Mucosa of rectum (tissue), 2 donors: Measurements from ENCODE around the gene APOC4.
A peak's percentile ranks its signal among the peaks of the same experiment; 100 is the strongest.

Source experiments
- H3K27ac ChIP-seq, 2 donors: one replicate each; pipeline ENCODE4 v1.7.0; 2013; ENCODE audit warnings: inconsistent platforms in 2 of 2, low read depth in 2 of 2, low read length in 2 of 2
- H3K27me3 ChIP-seq, 2 donors: one replicate each; pipeline ENCODE4 v1.7.0; 2013; ENCODE audit warnings: low read length in 2 of 2; ENCODE audit not compliant: control insufficient read depth in 2 of 2, insufficient read depth in 2 of 2
- H3K36me3 ChIP-seq, 2 donors: one replicate each; pipeline ENCODE4 v1.7.0; 2013; ENCODE audit warnings: low read length in 2 of 2; ENCODE audit not compliant: control insufficient read depth in 2 of 2, insufficient read depth in 2 of 2
- H3K4me1 ChIP-seq, 2 donors: one replicate each; pipeline ENCODE4 v1.7.0; 2013; ENCODE audit warnings: low read length in 2 of 2, mild to moderate bottlenecking in 1 of 2; ENCODE audit not compliant: control insufficient read depth in 2 of 2, insufficient read depth in 2 of 2
- H3K4me3 ChIP-seq, 2 donors: one replicate each; pipeline ENCODE4 v1.7.0; 2013; ENCODE audit warnings: low read length in 2 of 2
- H3K9ac ChIP-seq, 2 donors: one replicate each; pipeline ENCODE4 v1.7.0; 2013; ENCODE audit warnings: low read length in 2 of 2, low read depth in 1 of 2, mild to moderate bottlenecking in 1 of 2
- H3K9me3 ChIP-seq, 2 donors: one replicate each; pipeline ENCODE4 v1.7.0; 2013; ENCODE audit warnings: low read length in 2 of 2; ENCODE audit not compliant: control insufficient read depth in 2 of 2
- donor health status: healthy.
- donor health status: Normal muscosa, but diverticular disease.

The APOC4 gene

GRCh38 chr19:44942067-44942571, at the start of gene APOC4:
Gene APOC4, plus strand, starts transcription at chr19:44942237. Its CDS starts 41 bp downstream, at chr19:44942278.
- H3K9ac ChIP-seq = no peak within 1 kb of the TSS

GRCh38 chr19:44892932-44893331, 49.1 kb upstream of the APOC4 start:
- peaks cover 26 to 48% of the 10 kb centered on the region in 2 donors for H3K36me3 ChIP-seq
- peaks cover 18 to 20% of the 10 kb centered on the region in 2 donors for H3K4me1 ChIP-seq
- H3K27ac ChIP-seq = no peak overlapping the region

More at GRCh38 chr19:44942067-44942571, at the start of gene APOC4:
- no peak within 1 kb of the TSS for H3K27ac ChIP-seq
- H3K4me3 ChIP-seq = no peak within 1 kb of the TSS
- no peaks in the 10 kb centered on the region for H3K36me3 ChIP-seq
- H3K4me1 ChIP-seq = no peaks in the 10 kb centered on the region
- no peaks in the 10 kb centered on the region for H3K9me3 ChIP-seq
- no peaks in the 10 kb centered on the region for H3K27me3 ChIP-seq

DNA sequence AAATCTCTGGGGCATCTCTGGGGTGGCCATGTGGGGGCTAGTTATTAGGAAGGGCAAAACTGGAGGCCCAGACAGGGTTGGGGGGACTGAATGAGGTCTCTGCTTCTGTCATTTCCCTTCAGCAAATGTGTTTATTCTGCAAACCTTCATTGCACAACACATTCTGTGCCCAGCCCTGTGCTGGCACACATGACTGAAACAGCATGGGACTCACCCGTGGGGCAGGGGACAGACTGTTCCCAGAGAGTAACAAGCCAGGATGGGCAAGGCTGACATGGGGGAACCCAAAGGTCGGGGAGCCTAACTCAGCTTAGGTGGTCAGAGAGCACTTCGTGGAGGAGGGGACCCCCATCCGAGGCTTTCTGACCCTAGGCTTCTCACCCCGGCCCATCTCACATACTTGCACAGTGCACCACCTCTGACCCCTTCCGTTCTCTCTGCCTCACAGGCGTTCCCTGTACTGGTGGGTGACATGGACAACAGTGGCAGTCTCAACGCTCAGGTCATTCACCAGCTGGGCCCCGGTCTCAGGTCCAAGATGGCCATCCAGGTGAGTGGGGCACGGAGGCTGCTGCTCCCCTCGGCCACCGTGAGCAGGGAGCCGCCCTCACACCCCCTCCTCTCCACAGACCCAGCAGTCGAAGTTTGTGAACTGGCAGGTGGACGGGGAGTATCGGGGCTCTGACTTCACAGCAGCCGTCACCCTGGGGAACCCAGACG, 48.5 kb upstream of the APOC4 start:
- peaks cover 18 to 20% of the 10 kb centered on the region in 2 donors for H3K4me1 ChIP-seq
- no peak overlapping the region for H3K9ac ChIP-seq
- peaks cover 23 to 47% of the 10 kb centered on the region in 2 donors for H3K36me3 ChIP-seq
- no peak overlapping the region for H3K27ac ChIP-seq
- no peaks in the 10 kb centered on the region for H3K9me3 ChIP-seq
- H3K27me3 ChIP-seq = no peaks in the 10 kb centered on the region
- no peak overlapping the region for H3K4me3 ChIP-seq

More at GRCh38 chr19:44892932-44893331, 49.1 kb upstream of the APOC4 start:
- H3K9me3 ChIP-seq = no peaks in the 10 kb centered on the region
- no peak overlapping the region for H3K4me3 ChIP-seq
- no peaks in the 10 kb centered on the region for H3K27me3 ChIP-seq
- H3K9ac ChIP-seq = no peak overlapping the region

- H3K4me1 ChIP-seq = peaks cover 18 to 20% of the 10 kb centered on the region in 2 donors
- H3K9me3 ChIP-seq = no peaks in the 10 kb centered on the region
- peaks cover 23 to 47% of the 10 kb centered on the region in 2 donors for H3K36me3 ChIP-seq
- H3K4me3 ChIP-seq = no peak overlapping the region
- no peak overlapping the region for H3K9ac ChIP-seq
- no peak overlapping the region for H3K27ac ChIP-seq
- H3K27me3 ChIP-seq = no peaks in the 10 kb centered on the region
These were observed 48.0 kb upstream of the APOC4 start for GRCh38 chr19:44894052-44894400.

GRCh38 chr19:44894946-44895345, 47.1 kb upstream of the APOC4 start:
- Histone ChIP-seq H3K27ac (no peak overlapping the region), H3K36me3 (peaks cover 25 to 49% of the 10 kb centered on the region in 2 donors), H3K9ac (no peak overlapping the region)

DNA sequence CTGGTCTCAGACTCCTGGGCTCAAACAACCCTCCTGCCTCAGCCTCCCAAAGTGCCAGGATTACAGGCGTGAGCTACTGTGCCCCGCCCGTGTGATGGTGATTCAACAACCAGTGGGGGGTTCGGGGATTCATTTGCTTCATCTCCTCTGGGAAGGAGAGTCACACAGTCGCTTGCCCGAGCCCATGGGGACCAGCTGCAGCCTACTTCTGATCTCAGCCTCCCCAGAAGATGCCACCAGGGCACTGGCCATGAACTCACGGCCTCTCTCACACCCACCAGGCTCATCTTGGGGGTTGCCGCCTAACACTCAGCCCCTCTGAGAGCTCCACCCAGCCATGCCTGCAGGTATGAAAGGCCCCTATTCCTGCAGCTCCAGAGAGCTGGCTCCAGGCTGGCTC, 44.2 kb upstream of the APOC4 start:
- Histone ChIP-seq H3K4me3 (no peak overlapping the region), H3K27me3 (no peaks in the 10 kb centered on the region), H3K27ac (no peak overlapping the region), H3K36me3 (peaks cover 37 to 66% of the 10 kb centered on the region in 2 donors), H3K4me1 (no peaks in the 10 kb centered on the region), H3K9ac (no peak overlapping the region), H3K9me3 (no peaks in the 10 kb centered on the region)

More at GRCh38 chr19:44894946-44895345, 47.1 kb upstream of the APOC4 start:
- Histone ChIP-seq H3K9me3 (no peaks in the 10 kb centered on the region), H3K4me3 (no peak overlapping the region), H3K27me3 (no peaks in the 10 kb centered on the region), H3K4me1 (peaks cover 14 to 15% of the 10 kb centered on the region in 2 donors)

DNA sequence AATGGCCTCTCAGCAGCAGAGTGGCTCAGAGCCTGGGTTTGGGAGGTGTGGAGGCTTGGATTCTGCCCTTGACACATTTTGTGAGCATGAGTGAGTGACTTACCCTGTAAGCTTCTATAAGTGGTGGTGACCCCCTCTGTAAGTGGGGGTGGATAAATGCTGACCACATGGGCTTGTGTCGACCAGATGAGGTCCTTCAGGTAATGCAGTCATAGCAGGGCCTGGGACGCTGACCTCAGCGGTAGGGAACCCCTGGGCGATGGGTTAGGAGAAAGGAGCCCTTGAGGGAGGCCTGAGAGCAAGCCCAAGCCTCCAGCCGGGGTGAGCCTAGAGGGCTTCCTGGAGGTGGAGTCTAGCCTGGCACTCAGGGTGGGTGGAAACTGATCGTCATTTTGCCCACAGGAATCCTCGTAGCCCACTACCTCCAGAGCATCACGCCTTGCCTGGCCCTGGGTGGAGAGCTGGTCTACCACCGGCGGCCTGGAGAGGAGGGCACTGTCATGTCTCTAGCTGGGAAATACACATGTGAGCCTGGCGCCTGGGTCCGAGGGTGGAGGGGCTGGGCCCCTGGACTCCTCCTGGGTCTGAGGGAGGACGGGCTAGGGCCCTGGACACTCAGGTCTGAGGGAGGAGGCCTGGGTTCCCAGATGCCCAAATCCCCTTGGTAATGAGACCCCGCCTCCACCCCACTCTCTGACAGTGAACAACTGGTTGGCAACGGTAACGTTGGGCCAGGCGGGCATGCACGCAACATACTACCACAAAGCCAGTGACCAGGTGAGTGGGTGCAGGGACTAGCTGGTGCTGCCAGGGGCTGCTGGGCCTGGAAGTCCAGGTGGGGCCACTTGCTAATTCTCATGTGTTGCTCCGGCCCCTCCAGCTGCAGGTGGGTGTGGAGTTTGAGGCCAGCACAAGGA, 41.5 kb upstream of the APOC4 start:
- Histone ChIP-seq H3K4me1 (peaks cover 5 to 6% of the 10 kb centered on the region in 2 donors), H3K9ac (no peak overlapping the region), H3K27me3 (peaks cover 3 to 4% of the 10 kb centered on the region in 2 donors), H3K4me3 (no peak overlapping the region), H3K9me3 (no peaks in the 10 kb centered on the region), H3K27ac (no peak overlapping the region), H3K36me3 (peaks cover 28 to 47% of the 10 kb centered on the region in 2 donors)

- H3K4me1 ChIP-seq = peaks cover 5 to 9% of the 10 kb centered on the region in 2 donors
- H3K36me3 ChIP-seq = peaks cover 14 to 25% of the 10 kb centered on the region in 2 donors
- peaks cover 8 to 11% of the 10 kb centered on the region in 2 donors for H3K27me3 ChIP-seq
- H3K27ac ChIP-seq = no peak overlapping the region
- no peaks in the 10 kb centered on the region for H3K9me3 ChIP-seq
- H3K9ac ChIP-seq = no peak overlapping the region
- H3K4me3 ChIP-seq = no peak overlapping the region
These were observed 38.8 kb upstream of the APOC4 start for GRCh38 chr19:44903216-44903601.

DNA sequence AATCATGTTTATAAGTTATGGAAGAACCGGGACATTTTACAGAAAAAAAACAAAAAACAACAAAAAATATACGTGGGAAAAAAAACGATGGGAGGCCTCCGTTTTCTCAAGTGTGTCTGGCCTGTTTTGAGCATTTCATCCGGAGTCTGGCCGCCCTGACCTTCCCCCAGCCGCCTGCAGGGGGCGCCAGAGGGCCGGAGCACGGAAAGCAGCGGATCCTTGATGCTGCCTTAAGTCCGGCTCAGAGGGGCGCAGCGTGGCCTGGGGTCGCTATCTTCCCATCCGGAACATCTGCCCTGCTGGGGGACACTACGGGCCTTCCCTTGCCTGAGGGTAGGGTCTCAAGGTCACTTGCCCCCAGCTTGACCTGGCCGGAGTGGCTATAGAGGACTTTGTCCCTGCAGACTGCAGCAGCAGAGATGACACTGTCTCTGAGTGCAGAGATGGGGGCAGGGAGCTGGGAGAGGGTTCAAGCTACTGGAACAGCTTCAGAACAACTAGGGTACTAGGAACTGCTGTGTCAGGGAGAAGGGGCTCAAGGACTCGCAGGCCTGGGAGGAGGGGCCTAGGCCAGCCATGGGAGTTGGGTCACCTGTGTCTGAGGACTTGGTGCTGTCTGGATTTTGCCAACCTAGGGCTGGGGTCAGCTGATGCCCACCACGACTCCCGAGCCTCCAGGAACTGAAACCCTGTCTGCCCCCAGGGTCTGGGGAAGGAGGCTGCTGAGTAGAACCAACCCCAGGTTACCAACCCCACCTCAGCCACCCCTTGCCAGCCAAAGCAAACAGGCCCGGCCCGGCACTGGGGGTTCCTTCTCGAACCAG, 38.2 kb upstream of the APOC4 start:
- Histone ChIP-seq H3K36me3 (peaks cover 14 to 25% of the 10 kb centered on the region in 2 donors), H3K27ac (no peak overlapping the region), H3K9ac (peak overlapping the region in 1 of 2 donors; percentile 12), H3K4me3 (no peak overlapping the region), H3K9me3 (no peaks in the 10 kb centered on the region), H3K27me3 (peaks cover 8 to 11% of the 10 kb centered on the region in 2 donors), H3K4me1 (peaks cover 5 to 9% of the 10 kb centered on the region in 2 donors)
